Measurements from ENCODE around the gene CFAP47.

The CFAP47 gene

DNA sequence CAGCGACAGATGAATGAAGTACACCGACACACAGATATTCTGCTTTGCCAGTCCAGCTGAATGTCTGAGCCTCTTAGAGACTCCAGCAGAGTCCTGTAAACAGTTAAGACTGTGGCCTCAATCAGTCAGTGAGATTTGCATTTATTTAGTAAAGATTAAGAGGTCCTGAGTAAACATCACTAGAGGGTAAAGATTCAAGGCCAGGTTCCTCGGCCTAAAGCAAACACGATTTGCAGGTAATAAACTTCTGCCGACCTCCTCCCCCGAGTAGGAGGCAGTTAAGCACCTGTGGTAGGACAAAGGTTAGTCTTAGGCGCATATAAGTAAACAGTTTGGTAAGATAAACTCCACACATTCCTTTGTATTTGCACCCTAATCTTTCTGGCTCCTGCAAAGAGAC, 99.6 kb downstream of the CFAP47 start:
- ATAC-seq: no peak

GRCh38 chrX:36035550-36035949, 116.0 kb downstream of the CFAP47 start:
- no peak for ATAC-seq
- TF ChIP-seq GLIS3 (CRISPR knock-in tag; IDR thresholded peaks at IDR 0.05) (no peak), ZFP30 (CRISPR knock-in tag; IDR thresholded peaks at IDR 0.05) (no peak), CSRNP3 (CRISPR knock-in tag; IDR thresholded peaks at IDR 0.05) (no peak), ZNF70 (CRISPR knock-in tag; IDR thresholded peaks at IDR 0.05) (no peak), ZFP3 (CRISPR knock-in tag; IDR thresholded peaks at IDR 0.05) (no peak)

More for the DNA sequence above, 99.6 kb downstream of the CFAP47 start:
- TF ChIP-seq, protein P1, sequence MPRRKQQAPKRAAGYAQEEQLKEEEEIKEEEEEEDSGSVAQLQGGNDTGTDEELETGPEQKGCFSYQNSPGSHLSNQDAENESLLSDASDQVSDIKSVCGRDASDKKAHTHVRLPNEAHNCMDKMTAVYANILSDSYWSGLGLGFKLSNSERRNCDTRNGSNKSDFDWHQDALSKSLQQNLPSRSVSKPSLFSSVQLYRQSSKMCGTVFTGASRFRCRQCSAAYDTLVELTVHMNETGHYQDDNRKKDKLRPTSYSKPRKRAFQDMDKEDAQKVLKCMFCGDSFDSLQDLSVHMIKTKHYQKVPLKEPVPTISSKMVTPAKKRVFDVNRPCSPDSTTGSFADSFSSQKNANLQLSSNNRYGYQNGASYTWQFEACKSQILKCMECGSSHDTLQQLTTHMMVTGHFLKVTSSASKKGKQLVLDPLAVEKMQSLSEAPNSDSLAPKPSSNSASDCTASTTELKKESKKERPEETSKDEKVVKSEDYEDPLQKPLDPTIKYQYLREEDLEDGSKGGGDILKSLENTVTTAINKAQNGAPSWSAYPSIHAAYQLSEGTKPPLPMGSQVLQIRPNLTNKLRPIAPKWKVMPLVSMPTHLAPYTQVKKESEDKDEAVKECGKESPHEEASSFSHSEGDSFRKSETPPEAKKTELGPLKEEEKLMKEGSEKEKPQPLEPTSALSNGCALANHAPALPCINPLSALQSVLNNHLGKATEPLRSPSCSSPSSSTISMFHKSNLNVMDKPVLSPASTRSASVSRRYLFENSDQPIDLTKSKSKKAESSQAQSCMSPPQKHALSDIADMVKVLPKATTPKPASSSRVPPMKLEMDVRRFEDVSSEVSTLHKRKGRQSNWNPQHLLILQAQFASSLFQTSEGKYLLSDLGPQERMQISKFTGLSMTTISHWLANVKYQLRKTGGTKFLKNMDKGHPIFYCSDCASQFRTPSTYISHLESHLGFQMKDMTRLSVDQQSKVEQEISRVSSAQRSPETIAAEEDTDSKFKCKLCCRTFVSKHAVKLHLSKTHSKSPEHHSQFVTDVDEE (CRISPR knock-in tag; IDR thresholded peaks at IDR 0.05): no peak
- TF ChIP-seq ZNF70 (CRISPR knock-in tag; IDR thresholded peaks at IDR 0.05) (no peak), ZFP30 (CRISPR knock-in tag; IDR thresholded peaks at IDR 0.05) (no peak), ZC3H10 (CRISPR knock-in tag; IDR thresholded peaks at IDR 0.05) (no peak), TCF4 (CRISPR knock-in tag; IDR thresholded peaks at IDR 0.05; ENCODE audit: borderline replicate concordance) (no peak), OSR1 (CRISPR knock-in tag; IDR thresholded peaks at IDR 0.05) (no peak), GLIS3 (CRISPR knock-in tag; IDR thresholded peaks at IDR 0.05) (no peak), PPARA (CRISPR knock-in tag; IDR thresholded peaks at IDR 0.05; ENCODE audit: borderline replicate concordance) (no peak), BACH2 (CRISPR knock-in tag; IDR thresholded peaks at IDR 0.05; ENCODE audit: borderline replicate concordance) (no peak), CSRNP3 (CRISPR knock-in tag; IDR thresholded peaks at IDR 0.05) (no peak), ZNF8 (CRISPR knock-in tag; IDR thresholded peaks at IDR 0.05) (no peak), RARB (CRISPR knock-in tag; IDR thresholded peaks at IDR 0.05) (no peak)
- TF ChIP-seq, protein P2, sequence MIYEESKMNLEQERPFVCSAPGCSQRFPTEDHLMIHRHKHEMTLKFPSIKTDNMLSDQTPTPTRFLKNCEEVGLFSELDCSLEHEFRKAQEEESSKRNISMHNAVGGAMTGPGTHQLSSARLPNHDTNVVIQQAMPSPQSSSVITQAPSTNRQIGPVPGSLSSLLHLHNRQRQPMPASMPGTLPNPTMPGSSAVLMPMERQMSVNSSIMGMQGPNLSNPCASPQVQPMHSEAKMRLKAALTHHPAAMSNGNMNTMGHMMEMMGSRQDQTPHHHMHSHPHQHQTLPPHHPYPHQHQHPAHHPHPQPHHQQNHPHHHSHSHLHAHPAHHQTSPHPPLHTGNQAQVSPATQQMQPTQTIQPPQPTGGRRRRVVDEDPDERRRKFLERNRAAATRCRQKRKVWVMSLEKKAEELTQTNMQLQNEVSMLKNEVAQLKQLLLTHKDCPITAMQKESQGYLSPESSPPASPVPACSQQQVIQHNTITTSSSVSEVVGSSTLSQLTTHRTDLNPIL (CRISPR knock-in tag; IDR thresholded peaks at IDR 0.05; ENCODE audit: low read depth): no peak

DNA sequence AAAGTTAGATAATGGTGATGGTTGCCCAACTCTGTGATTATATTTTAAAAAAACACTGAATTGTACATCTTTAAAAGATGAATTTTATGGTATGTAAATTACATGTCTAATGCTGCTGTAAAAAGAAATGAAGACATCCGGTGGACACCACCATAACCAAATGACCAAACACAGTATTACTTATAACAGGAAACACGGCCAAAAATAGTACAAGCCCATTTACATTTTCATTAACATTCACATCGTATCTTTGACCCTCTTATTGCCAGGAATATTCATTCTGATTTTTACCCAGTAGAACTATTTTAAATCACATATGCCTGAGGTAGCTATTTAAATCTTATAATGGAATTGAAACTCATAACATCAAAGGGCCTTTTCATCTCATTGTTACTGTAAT, 143.2 kb downstream of the CFAP47 start:
- TF ChIP-seq RARB (CRISPR knock-in tag; IDR thresholded peaks at IDR 0.05) (no peak), OSR1 (CRISPR knock-in tag; IDR thresholded peaks at IDR 0.05) (no peak), CSRNP3 (CRISPR knock-in tag; IDR thresholded peaks at IDR 0.05) (no peak), TCF4 (CRISPR knock-in tag; IDR thresholded peaks at IDR 0.05; ENCODE audit: borderline replicate concordance) (no peak), SNAI2 (CRISPR knock-in tag; IDR thresholded peaks at IDR 0.05) (no peak), GLIS3 (CRISPR knock-in tag; IDR thresholded peaks at IDR 0.05) (no peak), BACH2 (CRISPR knock-in tag; IDR thresholded peaks at IDR 0.05; ENCODE audit: borderline replicate concordance) (no peak), PPARA (CRISPR knock-in tag; IDR thresholded peaks at IDR 0.05; ENCODE audit: borderline replicate concordance) (no peak), TOX (CRISPR knock-in tag; IDR thresholded peaks at IDR 0.05; ENCODE audit: borderline replicate concordance) (no peak), CSDC2 (CRISPR knock-in tag; IDR thresholded peaks at IDR 0.05) (no peak), ZC3H10 (CRISPR knock-in tag; IDR thresholded peaks at IDR 0.05) (no peak), ZNF70 (CRISPR knock-in tag; IDR thresholded peaks at IDR 0.05) (no peak)
- TF ChIP-seq, protein P1 (CRISPR knock-in tag; IDR thresholded peaks at IDR 0.05): no peak

More for the DNA sequence above, 143.2 kb downstream of the CFAP47 start:
- no peak for ATAC-seq

Measured in SK-N-SH treated with all-trans-retinoic acid at 6 μM for 48 hours (cell line).